H9 (cell line): ENCODE results near the gene PLEKHA4. TPM values are rescaled to one million over a fixed set of nuclear protein-coding genes. Genes with fewer than 3 reads are reported as not detected.
A peak's percentile ranks its signal among the peaks of the same experiment; 100 is the strongest.

Experiments
- DNase-seq: peaks from one replicate; pipeline ENCODE4 v3.0.0-alpha.2; 2017
- H2AFZ ChIP-seq: one replicate; pipeline ENCODE4 v1.6.1; 2013; ENCODE audit warnings: mild to moderate bottlenecking, low read length, control low read depth, moderate library complexity
- H2AK5ac ChIP-seq: 2 replicates; pipeline ENCODE4 v1.6.1; 2013; ENCODE audit warnings: low read length, control low read depth, mixed read lengths; ENCODE audit not compliant: insufficient read length
- H2BK120ac ChIP-seq: one replicate; pipeline ENCODE4 v1.6.1; 2013; ENCODE audit warnings: low read depth, mild to moderate bottlenecking, low read length, control low read depth, inconsistent platforms; ENCODE audit not compliant: poor library complexity, severe bottlenecking
- H2BK12ac ChIP-seq: 2 replicates; pipeline ENCODE4 v1.6.1; 2013; ENCODE audit warnings: low read length, control low read depth, mixed read lengths, low read depth; ENCODE audit not compliant: insufficient read length
- H2BK15ac ChIP-seq: 2 replicates; pipeline ENCODE4 v1.6.1; 2013; ENCODE audit warnings: low read depth, low read length, control low read depth
- H2BK20ac ChIP-seq: one replicate; pipeline ENCODE4 v1.6.1; 2013; ENCODE audit warnings: low read depth, mild to moderate bottlenecking, low read length, control low read depth, inconsistent platforms; ENCODE audit not compliant: poor library complexity, severe bottlenecking
- H2BK5ac ChIP-seq: 2 replicates; pipeline ENCODE4 v1.6.1; 2013; ENCODE audit warnings: low read length, control low read depth, mixed read lengths; ENCODE audit not compliant: insufficient read length
- H3K14ac ChIP-seq: 2 replicates; pipeline ENCODE4 v1.6.1; 2013; ENCODE audit warnings: low read length, control low read depth; ENCODE audit not compliant: insufficient read depth
- H3K18ac ChIP-seq: 2 replicates; pipeline ENCODE4 v1.6.1; 2013; ENCODE audit warnings: low read depth, mild to moderate bottlenecking, mixed read lengths, low read length, control low read depth; ENCODE audit not compliant: insufficient read length
- H3K23ac ChIP-seq: 2 replicates; pipeline ENCODE4 v1.6.1; 2013; ENCODE audit warnings: low read length, control low read depth, mixed read lengths, low read depth; ENCODE audit not compliant: insufficient read length
- H3K23me2 ChIP-seq: 2 replicates; pipeline ENCODE4 v1.6.1; 2013; ENCODE audit warnings: low read depth, mild to moderate bottlenecking, mixed read lengths, low read length, control low read depth; ENCODE audit not compliant: insufficient read length, poor library complexity, severe bottlenecking
- H3K27ac ChIP-seq: 2 replicates; pipeline ENCODE4 v1.5.1; 2013; ENCODE audit warnings: low read length, control low read depth, mixed read lengths, low read depth; ENCODE audit not compliant: insufficient read length
- H3K27me3 ChIP-seq: 2 replicates; pipeline ENCODE4 v1.6.1; 2013; ENCODE audit warnings: low read length, control low read depth, inconsistent platforms; ENCODE audit not compliant: insufficient read depth
- H3K4ac ChIP-seq: 2 replicates; pipeline ENCODE4 v1.6.1; 2013; ENCODE audit warnings: low read depth, mild to moderate bottlenecking, control low read depth, inconsistent platforms, low read length, moderate library complexity
- H3K4me1 ChIP-seq: 2 replicates; pipeline ENCODE4 v1.6.1; 2013; ENCODE audit warnings: low read length, control low read depth, inconsistent platforms; ENCODE audit not compliant: insufficient read depth
- H3K4me2 ChIP-seq: 2 replicates; pipeline ENCODE4 v1.6.1; 2013; ENCODE audit warnings: low read length, control low read depth, mixed read lengths; ENCODE audit not compliant: insufficient read length, insufficient read depth
- H3K56ac ChIP-seq: 2 replicates; pipeline ENCODE4 v1.6.1; 2013; ENCODE audit warnings: low read depth, mild to moderate bottlenecking, mixed read lengths, low read length, control low read depth; ENCODE audit not compliant: insufficient read length
- H3K79me1 ChIP-seq: 2 replicates; pipeline ENCODE4 v1.6.1; 2013; ENCODE audit warnings: low read depth, mild to moderate bottlenecking, moderate library complexity, low read length, control low read depth, inconsistent platforms; ENCODE audit not compliant: insufficient read depth, poor library complexity, severe bottlenecking
- H3K79me2 ChIP-seq: 2 replicates; pipeline ENCODE4 v1.6.1; 2013; ENCODE audit warnings: low read length, control low read depth, inconsistent platforms; ENCODE audit not compliant: insufficient read depth
- H3K9ac ChIP-seq: 2 replicates; pipeline ENCODE4 v1.6.1; 2013; ENCODE audit warnings: low read length, control low read depth, mixed read lengths; ENCODE audit not compliant: insufficient read length; ENCODE audit errors: extremely low read depth
- H3K9me3 ChIP-seq: one replicate; pipeline ENCODE4 v1.6.1; 2013; ENCODE audit warnings: low read depth, low read length, inconsistent platforms; ENCODE audit not compliant: control insufficient read depth
- H3T11ph ChIP-seq: one replicate; pipeline ENCODE4 v1.6.1; 2013; ENCODE audit warnings: mild to moderate bottlenecking, low read length, control low read depth, inconsistent platforms
- H4K20me1 ChIP-seq: one replicate; pipeline ENCODE4 v1.6.1; 2013; ENCODE audit not compliant: control insufficient read depth, insufficient read length, insufficient read depth
- H4K5ac ChIP-seq: 2 replicates; pipeline ENCODE4 v1.6.1; 2013; ENCODE audit warnings: low read depth, mild to moderate bottlenecking, mixed read lengths, low read length, control low read depth; ENCODE audit not compliant: insufficient read length
- H4K8ac ChIP-seq: replicated peaks from 2 replicates; pipeline ENCODE4 v1.6.1; 2013; ENCODE audit warnings: low read length, control low read depth, mixed read lengths, low read depth; ENCODE audit not compliant: insufficient read length
- H4K91ac ChIP-seq: 2 replicates; pipeline ENCODE4 v1.6.1; 2013; ENCODE audit warnings: low read depth, mild to moderate bottlenecking, moderate library complexity, mixed read lengths, low read length, control low read depth; ENCODE audit not compliant: insufficient read length
- H3K27ac Mint-ChIP-seq, 3 experiments: 2 replicates in 2 of 3; 3 replicates in 1 of 3; pipeline ENCODE4 v1.8.0; 2020 to 2021; ENCODE audit warnings: mixed read lengths in 3 of 3, mild to moderate bottlenecking in 1 of 3, moderate library complexity in 1 of 3
- H3K27me3 Mint-ChIP-seq: 2 replicates; pipeline ENCODE4 v1.8.0; 2021; ENCODE audit warnings: low read depth, mild to moderate bottlenecking, moderate library complexity, mixed read lengths
- H3K36me3 Mint-ChIP-seq, 3 experiments: 2 replicates in 2 of 3; 3 replicates in 1 of 3; pipeline ENCODE4 v1.8.0; 2020 to 2021; ENCODE audit warnings: low read depth in 3 of 3, mixed read lengths in 3 of 3; ENCODE audit not compliant: insufficient read depth in 1 of 3
- H3K4me1 Mint-ChIP-seq, 2 experiments: 2 replicates each; pipeline ENCODE4 v1.8.0; 2020; ENCODE audit warnings: mixed read lengths in 2 of 2
- H3K4me3 Mint-ChIP-seq, 2 experiments: 2 replicates in 1 of 2; 3 replicates in 1 of 2; pipeline ENCODE4 v1.8.0; 2020 to 2021; ENCODE audit warnings: mild to moderate bottlenecking in 2 of 2, mixed read lengths in 2 of 2, moderate library complexity in 1 of 2
- H3K9me3 Mint-ChIP-seq, 2 experiments: 2 replicates in 1 of 2; 3 replicates in 1 of 2; pipeline ENCODE4 v1.8.0; 2020; ENCODE audit warnings: mild to moderate bottlenecking in 2 of 2, mixed read lengths in 2 of 2, moderate library complexity in 1 of 2
- WGBS: extraction: QIAGEN DNeasy Blood & Tissue Kit; methylation state at CpG from one replicate; pipeline ENCODE4 v1.1.7; 2013; ENCODE audit warnings: missing lambda C conversion rate, low lambda C conversion rate, mixed read lengths; ENCODE audit not compliant: insufficient read length; ENCODE audit errors: extremely low coverage; 5-methylcytosine and 5-hydroxymethylcytosine counted together
- total RNA-seq: library from RNA; stranded (reverse); gene quantifications from 2 replicates; pipeline ENCODE4 v1.2.1, GENCODE V29; 2021
- TF ChIP-seq, protein P1 (sequence below): fragments of 200-600 bp; sonication (generic); conservative IDR thresholded peaks from 3 replicates; pipeline ENCODE4 v1.8.0; 2021; ENCODE audit warnings: antibody characterized with exemption, mild to moderate bottlenecking

The PLEKHA4 gene
- total RNA-seq, 1 experiment from 2014 or later, result 15.3 TPM

DNA sequence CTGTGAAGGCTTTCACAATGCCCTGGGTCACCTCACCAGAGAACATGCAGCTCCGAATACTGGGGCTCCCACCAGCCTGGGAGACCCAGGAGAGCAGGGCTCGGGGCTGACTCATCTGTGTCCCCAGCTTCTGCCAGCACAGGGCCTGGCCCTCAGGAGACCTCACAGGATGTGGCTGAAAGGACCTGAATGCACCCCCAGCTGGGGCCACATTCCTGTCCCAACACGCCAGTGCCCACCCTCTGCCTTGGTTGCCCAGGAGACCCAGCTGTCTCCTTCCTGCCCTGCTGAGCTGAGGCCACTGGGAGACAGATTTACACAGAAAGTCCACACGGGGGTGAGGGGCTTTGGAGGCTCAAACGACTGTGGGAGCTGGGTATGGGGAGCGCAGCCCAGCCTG, 69.5 kb downstream of the PLEKHA4 start:
- Histone ChIP-seq H4K91ac (no peak overlapping the region), H3T11ph (no peak overlapping the region)
- peak overlapping the region; percentile 51 to 83 (median 77); a peak in 4 of 7 replicates for H3K27ac Mint-ChIP-seq

More for the DNA sequence above, 69.5 kb downstream of the PLEKHA4 start:
- Histone ChIP-seq H3K4ac (no peak overlapping the region), H2BK20ac (no peak overlapping the region), H3K4me2 (no peak overlapping the region), H3K9ac (no peak overlapping the region), H2BK12ac (no peak overlapping the region), H3K18ac (no peak overlapping the region), H3K23ac (no peak overlapping the region), H3K27me3 (no peaks in the 10 kb centered on the region), H3K9me3 (no peaks in the 10 kb centered on the region), H3K56ac (no peak overlapping the region), H3K27ac (no peak overlapping the region), H3K23me2 (no peaks in the 10 kb centered on the region), H4K5ac (no peak overlapping the region), H3K79me2 (no peaks in the 10 kb centered on the region), H2AK5ac (no peak overlapping the region), H3K4me1 (peaks cover 4% of the 10 kb centered on the region; the same call in 1 of the 2 replicates), H2BK5ac (no peak overlapping the region), H4K8ac (no peak overlapping the region), H2BK120ac (no peak overlapping the region), H2AFZ (no peak overlapping the region), H3K14ac (no peak overlapping the region), H3K79me1 (no peaks in the 10 kb centered on the region), H2BK15ac (no peak overlapping the region), H4K20me1 (no peaks in the 10 kb centered on the region)
- DNase-seq, result peak; percentile 83
- Mint-ChIP-seq H3K27me3 (no peaks in the 10 kb centered on the region; the same call in none of the 2 replicates), H3K4me1 (peaks cover 17 to 19% of the 10 kb centered on the region in 2 experiments), H3K4me3 (no peak overlapping the region), H3K36me3 (no peaks in the 10 kb centered on the region; a peak in 1 of 7 replicates), H3K9me3 (0 out of 5 replicates have a peak, but pooled peaks cover 0 to 2% of the 10 kb centered on the region in 2 experiments)
- TF ChIP-seq, protein P1, sequence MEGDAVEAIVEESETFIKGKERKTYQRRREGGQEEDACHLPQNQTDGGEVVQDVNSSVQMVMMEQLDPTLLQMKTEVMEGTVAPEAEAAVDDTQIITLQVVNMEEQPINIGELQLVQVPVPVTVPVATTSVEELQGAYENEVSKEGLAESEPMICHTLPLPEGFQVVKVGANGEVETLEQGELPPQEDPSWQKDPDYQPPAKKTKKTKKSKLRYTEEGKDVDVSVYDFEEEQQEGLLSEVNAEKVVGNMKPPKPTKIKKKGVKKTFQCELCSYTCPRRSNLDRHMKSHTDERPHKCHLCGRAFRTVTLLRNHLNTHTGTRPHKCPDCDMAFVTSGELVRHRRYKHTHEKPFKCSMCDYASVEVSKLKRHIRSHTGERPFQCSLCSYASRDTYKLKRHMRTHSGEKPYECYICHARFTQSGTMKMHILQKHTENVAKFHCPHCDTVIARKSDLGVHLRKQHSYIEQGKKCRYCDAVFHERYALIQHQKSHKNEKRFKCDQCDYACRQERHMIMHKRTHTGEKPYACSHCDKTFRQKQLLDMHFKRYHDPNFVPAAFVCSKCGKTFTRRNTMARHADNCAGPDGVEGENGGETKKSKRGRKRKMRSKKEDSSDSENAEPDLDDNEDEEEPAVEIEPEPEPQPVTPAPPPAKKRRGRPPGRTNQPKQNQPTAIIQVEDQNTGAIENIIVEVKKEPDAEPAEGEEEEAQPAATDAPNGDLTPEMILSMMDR, result no peak
- WGBS, result no CpG with 5 or more reads among the region's 6 CpGs
